Measurements from ENCODE around the gene LRRIQ3. TPM values are rescaled to one million over a fixed set of nuclear protein-coding genes. Genes with fewer than 3 reads are reported as not detected.

The LRRIQ3 gene
- total and polyA plus RNA-seq, 11 donors: 0.07 to 1.5 (median 0.38) TPM

DNA sequence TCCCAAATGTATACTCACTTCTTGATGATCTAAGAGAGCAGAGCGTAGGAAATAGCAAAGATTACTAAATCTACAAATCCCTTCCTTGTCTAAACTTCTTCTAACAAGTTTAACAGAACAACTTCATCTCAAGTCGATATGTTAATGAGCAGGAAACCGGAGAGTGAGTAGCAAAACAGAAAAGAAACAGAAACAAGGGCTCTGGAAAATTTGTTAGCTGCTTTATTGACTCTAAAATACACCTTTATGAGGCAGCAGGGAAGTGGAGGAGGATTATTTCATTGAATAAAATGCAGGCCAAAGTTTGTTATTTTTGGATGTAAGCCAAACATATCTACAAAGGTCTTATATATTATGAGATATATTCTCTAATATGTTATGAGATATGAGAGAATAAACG, 192.4 kb downstream of the LRRIQ3 start:
- no peaks in the 10 kb centered on the region for H3K36me3 ChIP-seq
- no peaks in the 10 kb centered on the region for H3K4me1 ChIP-seq
- DNase-seq (no peak), ATAC-seq (no peak)
- no peak overlapping the region for H3K4me3 ChIP-seq
- no peak overlapping the region for H3K27ac ChIP-seq
- whole genome bisulfite sequencing, 4 donors: 48 to 62% (median 51%) methylated on average over 4 of the region's 4 CpGs
- no peaks in the 10 kb centered on the region for H3K9me3 ChIP-seq
- TF ChIP-seq POLR2A (IDR thresholded peaks at IDR 0.05): no peak
- TF ChIP-seq, protein P1, sequence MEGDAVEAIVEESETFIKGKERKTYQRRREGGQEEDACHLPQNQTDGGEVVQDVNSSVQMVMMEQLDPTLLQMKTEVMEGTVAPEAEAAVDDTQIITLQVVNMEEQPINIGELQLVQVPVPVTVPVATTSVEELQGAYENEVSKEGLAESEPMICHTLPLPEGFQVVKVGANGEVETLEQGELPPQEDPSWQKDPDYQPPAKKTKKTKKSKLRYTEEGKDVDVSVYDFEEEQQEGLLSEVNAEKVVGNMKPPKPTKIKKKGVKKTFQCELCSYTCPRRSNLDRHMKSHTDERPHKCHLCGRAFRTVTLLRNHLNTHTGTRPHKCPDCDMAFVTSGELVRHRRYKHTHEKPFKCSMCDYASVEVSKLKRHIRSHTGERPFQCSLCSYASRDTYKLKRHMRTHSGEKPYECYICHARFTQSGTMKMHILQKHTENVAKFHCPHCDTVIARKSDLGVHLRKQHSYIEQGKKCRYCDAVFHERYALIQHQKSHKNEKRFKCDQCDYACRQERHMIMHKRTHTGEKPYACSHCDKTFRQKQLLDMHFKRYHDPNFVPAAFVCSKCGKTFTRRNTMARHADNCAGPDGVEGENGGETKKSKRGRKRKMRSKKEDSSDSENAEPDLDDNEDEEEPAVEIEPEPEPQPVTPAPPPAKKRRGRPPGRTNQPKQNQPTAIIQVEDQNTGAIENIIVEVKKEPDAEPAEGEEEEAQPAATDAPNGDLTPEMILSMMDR (IDR thresholded peaks at IDR 0.05): no peak
- intact Hi-C loops (cut with DNase I): loop anchor here in 1 of 10 donors (10.0 kb wide), 1 partner anchor 479 kb away; no protein-coding TSS in a partner anchor
- H3K27me3 ChIP-seq: peaks cover 0 to 14% (median 2%) of the 10 kb centered on the region in 9 donors

DNA sequence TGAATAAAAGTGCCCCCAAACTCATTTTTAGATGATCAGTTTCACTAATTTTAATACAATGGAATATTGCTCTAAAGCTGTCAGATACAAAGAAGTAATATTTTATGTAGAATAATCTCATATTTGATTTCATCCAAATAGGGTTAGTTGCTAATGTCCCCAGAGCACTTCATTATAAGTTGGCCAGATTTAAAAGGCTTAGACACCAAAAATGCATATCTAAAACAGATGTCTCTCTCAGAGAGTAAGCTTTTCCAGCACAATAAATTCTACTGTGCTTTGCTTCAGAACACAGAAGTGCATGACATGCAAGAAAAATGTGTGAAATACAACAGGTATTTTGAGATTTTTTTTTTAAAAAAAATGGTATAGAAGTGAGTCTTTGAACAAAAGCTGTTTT, 194.2 kb downstream of the LRRIQ3 start:
- no peak for TF ChIP-seq POLR2A (IDR thresholded peaks at IDR 0.05)
- TF ChIP-seq, protein P1 (IDR thresholded peaks at IDR 0.05): no peak
- H3K4me1 ChIP-seq: no peaks in the 10 kb centered on the region
- no peak overlapping the region for H3K27ac ChIP-seq
- intact Hi-C loops (cut with DNase I): loop anchor here in 1 of 10 donors (10.0 kb wide), 1 partner anchor 481 kb away; no protein-coding TSS in a partner anchor
- peaks cover 0 to 14% (median 0%) of the 10 kb centered on the region in 9 donors for H3K27me3 ChIP-seq
- H3K36me3 ChIP-seq: no peaks in the 10 kb centered on the region
- no peaks in the 10 kb centered on the region for H3K9me3 ChIP-seq
- no peak for DNase-seq
- no peak for ATAC-seq
- H3K4me3 ChIP-seq: no peak overlapping the region

DNA sequence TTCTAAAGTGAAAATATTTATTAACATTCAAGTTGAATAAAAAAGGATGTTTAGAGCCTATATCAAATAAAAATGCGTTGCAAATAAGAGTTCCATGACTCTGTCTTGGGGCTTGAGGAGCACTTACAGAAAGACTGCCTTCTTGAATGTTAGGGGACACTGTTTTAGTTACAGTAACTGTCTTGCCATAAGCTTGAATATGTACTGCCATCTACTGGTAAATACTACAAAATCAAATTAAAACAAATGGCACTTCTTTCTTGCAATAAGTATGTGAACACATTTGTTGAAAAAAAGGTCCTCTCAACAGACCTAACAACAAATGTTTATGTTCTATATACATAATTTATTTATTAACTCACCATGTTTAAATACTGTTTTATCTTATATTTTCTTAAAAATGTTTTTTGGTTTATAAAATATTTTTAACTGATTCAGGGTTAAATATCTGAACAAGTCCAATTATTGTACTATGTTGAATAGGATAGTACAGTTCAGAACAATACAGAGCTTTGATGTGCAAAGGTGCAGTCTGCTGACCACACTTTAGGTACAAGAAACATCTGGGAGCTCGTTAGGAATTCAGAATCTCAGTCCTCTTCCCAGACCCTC, 199.5 kb downstream of the LRRIQ3 start:
- Histone ChIP-seq H3K27me3 (peaks cover 0 to 20% (median 0%) of the 10 kb centered on the region in 9 donors), H3K27ac (no peak overlapping the region), H3K4me3 (no peak overlapping the region), H3K9me3 (no peaks in the 10 kb centered on the region), H3K36me3 (no peaks in the 10 kb centered on the region), H3K4me1 (no peaks in the 10 kb centered on the region)
- TF ChIP-seq POLR2A (IDR thresholded peaks at IDR 0.05): no peak
- TF ChIP-seq, protein P1 (IDR thresholded peaks at IDR 0.05): peak; percentile 25 to 62 (median 46)
- ATAC-seq: no peak
- WGBS, 4 donors: 17 to 23% (median 21%) methylated on average over 2 of the region's 2 CpGs
- DNase-seq: no peak
- intact Hi-C loops (cut with DNase I): loop anchor here in 1 of 10 donors (10.0 kb wide), 1 partner anchor 164 kb away; no protein-coding TSS in a partner anchor

DNA sequence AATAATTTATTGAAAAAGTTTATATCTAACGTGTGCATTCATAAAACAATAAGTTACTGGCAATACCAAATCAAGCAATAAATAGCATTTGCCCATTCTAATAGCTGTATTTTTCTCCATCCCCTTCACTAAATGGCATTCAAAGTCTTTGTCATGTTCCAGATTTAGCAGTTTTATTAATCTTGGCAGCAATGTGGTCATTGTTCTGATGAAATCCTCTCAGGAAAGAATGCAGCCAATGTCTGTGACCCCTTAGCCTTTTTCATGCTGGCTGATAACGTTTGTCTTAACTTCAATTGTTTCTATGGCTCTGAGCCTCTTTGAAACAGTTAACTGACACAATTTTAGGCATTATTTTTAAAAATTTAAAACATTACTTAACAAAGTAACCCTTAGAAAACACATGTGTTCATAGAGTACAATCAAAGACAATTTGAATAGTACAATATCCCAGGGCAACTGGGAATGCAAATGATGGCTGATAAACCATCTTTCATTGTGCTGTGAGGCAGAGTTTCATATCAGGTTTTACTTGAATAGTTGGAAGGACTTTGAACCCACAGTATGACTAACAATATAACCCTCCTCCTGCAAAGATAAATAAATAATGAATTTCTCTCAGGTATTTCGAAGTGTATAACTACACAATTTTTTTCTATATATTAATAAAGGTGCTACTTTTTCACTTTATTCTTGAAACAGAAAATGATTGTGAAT, 217.5 kb downstream of the LRRIQ3 start:
- Histone ChIP-seq H3K9me3 (peaks cover 0 to 4% (median 0%) of the 10 kb centered on the region in 12 donors), H3K4me1 (peaks cover 0 to 15% (median 4%) of the 10 kb centered on the region in 12 donors), H3K27ac (no peak overlapping the region), H3K36me3 (no peaks in the 10 kb centered on the region), H3K4me3 (no peak overlapping the region), H3K27me3 (no peaks in the 10 kb centered on the region)
- 46 to 50% (median 47%) methylated on average over 3 of the region's 3 CpGs for WGBS, 4 donors
- intact Hi-C loops (cut with DNase I): no loop called here
- no peak for DNase-seq
- ATAC-seq: peak in 3 of 4 donors; percentile 58 to 61 (median 59)
- TF ChIP-seq, protein P1 (IDR thresholded peaks at IDR 0.05): no peak
- TF ChIP-seq POLR2A (IDR thresholded peaks at IDR 0.05): no peak
